ENCODE data around the gene PHGDH. TPM values are rescaled to one million over a fixed set of nuclear protein-coding genes. Genes with fewer than 3 reads are reported as not detected.

The PHGDH gene
- total and polyA plus RNA-seq, 2 donors (not counting 1 experiment from before 2014, with no cell fraction given), result 1.2 to 3.9 TPM

GRCh38 chr1:119739150-119739549, 27.4 kb downstream of the PHGDH start:
- Histone ChIP-seq H3K79me2 (ENCODE audit: control insufficient read depth, insufficient read depth, low read length) (no peaks in the 10 kb centered on the region), H3K4me3 (ENCODE audit: control extremely low read depth in 1 of 5, extremely low read depth in 1 of 5, insufficient read depth in 1 of 5, low read depth in 2 of 5, low read length in 4 of 5) (no peak overlapping the region), H3K9me3 (ENCODE audit: control extremely low read depth in 1 of 3, control insufficient read depth in 2 of 3, insufficient read depth in 1 of 3, low read length in 2 of 3) (no peaks in the 10 kb centered on the region), H3K27ac (ENCODE audit: low read length in 2 of 2) (no peak overlapping the region), H3K4me1 (ENCODE audit: control insufficient read depth in 2 of 2, insufficient read depth in 2 of 2, low read length in 2 of 2) (peaks cover 0 to 3% of the 10 kb centered on the region in 2 donors), H3K4me2 (replicated peaks; ENCODE audit: low read depth, low read length, poor library complexity, severe bottlenecking) (no peak overlapping the region), H3K9ac (ENCODE audit: low read length) (no peak overlapping the region), H3K27me3 (replicated peaks in 1 of 4; ENCODE audit: control extremely low read depth in 1 of 4, control insufficient read depth in 3 of 4, insufficient read depth in 4 of 4, low read length in 3 of 4) (no peaks in the 10 kb centered on the region), H3K36me3 (replicated peaks in 1 of 2; ENCODE audit: control extremely low read depth in 1 of 2, control insufficient read depth in 1 of 2, extremely low read depth in 1 of 2, insufficient read depth in 2 of 2, low read length in 1 of 2) (no peaks in the 10 kb centered on the region), H4K20me1 (ENCODE audit: control insufficient read depth, insufficient read depth, low read length, poor library complexity, severe bottlenecking) (no peaks in the 10 kb centered on the region), H2AFZ (ENCODE audit: insufficient read depth, low read depth, low read length, poor library complexity, severe bottlenecking) (no peak overlapping the region)
- Mint-ChIP-seq H3K4me3 (no peak overlapping the region), H3K4me1 (peaks cover 1% of the 10 kb centered on the region), H3K27ac (no peak overlapping the region), H3K9me3 (ENCODE audit: insufficient read depth) (no peaks in the 10 kb centered on the region), H3K27me3 (peaks cover under 1% of the 10 kb centered on the region)
- TF ChIP-seq EZH2 (IDR thresholded peaks at IDR 0.05; ENCODE audit: borderline replicate concordance, insufficient read depth, low read depth, low read length, poor library complexity, severe bottlenecking) (no peak), CTCF (IDR thresholded peaks at IDR 0.05) (no peak)
- CTCF ChIA-PET, result interaction anchor here (0.6 kb wide), 1 partner anchor 15 kb away, joined by 3 read pairs; no protein-coding TSS in a partner anchor
- no peak for DNase-seq
- intact Hi-C loops (cut with micrococcal nuclease), result no loop called here
- WGBS (ENCODE audit: insufficient coverage), result 98% methylated on average over 4 of the region's 6 CpGs
- POLR2A ChIA-PET, result no interaction called here
- ATAC-seq (ENCODE audit: low read depth), result no peak

- Histone ChIP-seq H3K79me2 (ENCODE audit: control insufficient read depth, insufficient read depth, low read length) (no peaks in the 10 kb centered on the region), H4K20me1 (ENCODE audit: control insufficient read depth, insufficient read depth, low read length, poor library complexity, severe bottlenecking) (no peaks in the 10 kb centered on the region), H3K27me3 (replicated peaks in 1 of 4; ENCODE audit: control extremely low read depth in 1 of 4, control insufficient read depth in 3 of 4, insufficient read depth in 4 of 4, low read length in 3 of 4) (no peaks in the 10 kb centered on the region), H3K4me3 (ENCODE audit: control extremely low read depth in 1 of 5, extremely low read depth in 1 of 5, insufficient read depth in 1 of 5, low read depth in 2 of 5, low read length in 4 of 5) (no peak overlapping the region), H3K9me3 (ENCODE audit: control extremely low read depth in 1 of 3, control insufficient read depth in 2 of 3, insufficient read depth in 1 of 3, low read length in 2 of 3) (no peaks in the 10 kb centered on the region), H3K4me2 (replicated peaks; ENCODE audit: low read depth, low read length, poor library complexity, severe bottlenecking) (no peak overlapping the region), H3K4me1 (ENCODE audit: control insufficient read depth in 2 of 2, insufficient read depth in 2 of 2, low read length in 2 of 2) (peaks cover 0 to 3% of the 10 kb centered on the region in 2 donors), H2AFZ (ENCODE audit: insufficient read depth, low read depth, low read length, poor library complexity, severe bottlenecking) (no peak overlapping the region), H3K36me3 (replicated peaks in 1 of 2; ENCODE audit: control extremely low read depth in 1 of 2, control insufficient read depth in 1 of 2, extremely low read depth in 1 of 2, insufficient read depth in 2 of 2, low read length in 1 of 2) (no peaks in the 10 kb centered on the region), H3K9ac (ENCODE audit: low read length) (no peak overlapping the region), H3K27ac (ENCODE audit: low read length in 2 of 2) (no peak overlapping the region)
- Mint-ChIP-seq H3K27ac (no peak overlapping the region), H3K27me3 (peaks cover 6% of the 10 kb centered on the region), H3K9me3 (ENCODE audit: insufficient read depth) (no peaks in the 10 kb centered on the region), H3K4me1 (peaks cover 4% of the 10 kb centered on the region), H3K4me3 (no peak overlapping the region)
- 84% methylated on average over 2 of the region's 2 CpGs for WGBS (ENCODE audit: insufficient coverage)
- DNase-seq (no peak), ATAC-seq (ENCODE audit: low read depth) (no peak)
- POLR2A ChIA-PET, result no interaction called here
- intact Hi-C loops (cut with micrococcal nuclease), result no loop called here
- CTCF ChIA-PET, result no interaction called here
- TF ChIP-seq EZH2 (IDR thresholded peaks at IDR 0.05; ENCODE audit: borderline replicate concordance, insufficient read depth, low read depth, low read length, poor library complexity, severe bottlenecking) (no peak), CTCF (IDR thresholded peaks at IDR 0.05) (no peak)
Measured at GRCh38 chr1:119740261-119740660, 28.5 kb downstream of the PHGDH start.
